ENCODE data around the gene SGCA. TPM values are rescaled to one million over a fixed set of nuclear protein-coding genes. Genes with fewer than 3 reads are reported as not detected.

SGCA gene
- total RNA-seq, 2 experiments from 2014 or later: 0.34 TPM; not detected in 1

- H3K36me3 Mint-ChIP-seq (ENCODE audit: low read depth): no peaks in the 10 kb centered on the region
- no peak overlapping the region for H3K27ac Mint-ChIP-seq
- ChIA-PET POLR2A (interaction anchor here (1.3 kb wide), 1 partner anchor 71 kb away, joined by 4 read pairs; no protein-coding TSS in a partner anchor), CTCF (interaction anchor here (1.0 to 6.8 kb wide), 30 partner anchors 17 to 244 kb away, joined by 3 to 209 read pairs (median 8); partner anchors contain the start of genes SAMD14 and TMEM92)
- DNase-seq (no peak), ATAC-seq (no peak)
- H3K9me3 Mint-ChIP-seq: no peaks in the 10 kb centered on the region
- peak overlapping the region; percentile 67 for H3K4me3 Mint-ChIP-seq
- intact Hi-C loops (cut with micrococcal nuclease): loop anchor here (2.0 kb wide), 1 partner anchor 31 kb away; no protein-coding TSS in a partner anchor
- peaks cover 39% of the 10 kb centered on the region for H3K27me3 Mint-ChIP-seq
- H3K4me1 Mint-ChIP-seq (ENCODE audit: low read depth): peaks cover 20% of the 10 kb centered on the region
- TF ChIP-seq CTCF (IDR thresholded peaks at IDR 0.05): no peak
Measured at GRCh38 chr17:50199211-50199802, 33.5 kb downstream of the SGCA start.

- Mint-ChIP-seq H3K4me3 (peak overlapping the region; percentile 67), H3K4me1 (ENCODE audit: low read depth) (peaks cover 20% of the 10 kb centered on the region), H3K27me3 (peaks cover 40% of the 10 kb centered on the region), H3K27ac (peak overlapping the region; percentile 55), H3K9me3 (no peaks in the 10 kb centered on the region), H3K36me3 (ENCODE audit: low read depth) (no peaks in the 10 kb centered on the region)
- intact Hi-C loops (cut with micrococcal nuclease): loop anchor here (2.0 kb wide), 2 partner anchors 31 to 97 kb away; no protein-coding TSS in a partner anchor
- ChIA-PET CTCF (interaction anchor here (0.6 to 6.8 kb wide), 51 partner anchors 9 to 1167 kb away, joined by 3 to 209 read pairs (median 5); partner anchors contain the start of genes LRRC59, RSAD1, SAMD14 and TMEM92), POLR2A (interaction anchor here (0.8 to 1.3 kb wide), 3 partner anchors 61 to 74 kb away, joined by 3 to 4 read pairs (median 3); partner anchors contain the start of gene TMEM92)
- DNase-seq (peak; percentile 80), ATAC-seq (peak; percentile 82)
- TF ChIP-seq CTCF (IDR thresholded peaks at IDR 0.05): no peak
Measured at GRCh38 chr17:50199803-50200456, 34.1 kb downstream of the SGCA start.

- ChIA-PET POLR2A (interaction anchor here (0.8 to 2.2 kb wide), 4 partner anchors 12 to 73 kb away, joined by 3 to 9 read pairs (median 4); partner anchors contain the start of gene TMEM92), CTCF (interaction anchor here (0.6 to 6.8 kb wide), 62 partner anchors 8 to 1168 kb away, joined by 3 to 209 read pairs (median 4); partner anchors contain the start of genes LRRC59, RSAD1, SAMD14 and TMEM92)
- no peaks in the 10 kb centered on the region for H3K9me3 Mint-ChIP-seq
- ATAC-seq (peak; percentile 78), DNase-seq (peak; percentile 90)
- peak; percentile 100 for TF ChIP-seq CTCF (IDR thresholded peaks at IDR 0.05)
- no peak overlapping the region for H3K27ac Mint-ChIP-seq
- H3K27me3 Mint-ChIP-seq: peaks cover 47% of the 10 kb centered on the region
- peak overlapping the region; percentile 67 for H3K4me3 Mint-ChIP-seq
- H3K36me3 Mint-ChIP-seq (ENCODE audit: low read depth): no peaks in the 10 kb centered on the region
- H3K4me1 Mint-ChIP-seq (ENCODE audit: low read depth): peaks cover 20% of the 10 kb centered on the region
- intact Hi-C loops (cut with micrococcal nuclease): loop anchor here (2.0 kb wide), 1 partner anchor 96 kb away; no protein-coding TSS in a partner anchor
Measured at GRCh38 chr17:50200457-50201275, 34.9 kb downstream of the SGCA start.

GRCh38 chr17:50201276-50201854 lies 35.6 kb downstream of the SGCA start, which contains the start of gene COL1A1:
TSS of gene COL1A1 (minus strand) at chr17:50201631. CDS start at chr17:50201513, 118 bp downstream.
- intact Hi-C loops (cut with micrococcal nuclease): loop anchor here (2.0 kb wide), 1 partner anchor 95 kb away; no protein-coding TSS in a partner anchor
- H3K9me3 Mint-ChIP-seq: no peaks in the 10 kb centered on the region
- H3K27me3 Mint-ChIP-seq: peaks cover 48% of the 10 kb centered on the region
- H3K4me3 Mint-ChIP-seq: peak within 1 kb of the TSS; percentile 67
- ATAC-seq (no peak), DNase-seq (no peak)
- peaks cover 20% of the 10 kb centered on the region for H3K4me1 Mint-ChIP-seq (ENCODE audit: low read depth)
- no peak within 1 kb of the TSS for H3K27ac Mint-ChIP-seq
- H3K36me3 Mint-ChIP-seq (ENCODE audit: low read depth): no peaks in the 10 kb centered on the region
- no peak for TF ChIP-seq CTCF (IDR thresholded peaks at IDR 0.05)
- ChIA-PET POLR2A (interaction anchor here (0.7 to 2.2 kb wide), 3 partner anchors 11 to 69 kb away, joined by 3 to 9 read pairs (median 4); no protein-coding TSS in a partner anchor), CTCF (interaction anchor here (0.6 to 6.8 kb wide), 31 partner anchors 8 to 277 kb away, joined by 3 to 209 read pairs (median 8); partner anchors contain the start of genes LRRC59, RSAD1 and TMEM92)
